ENCODE data around the gene FAM200C. TPM values are rescaled to one million over a fixed set of nuclear protein-coding genes. Genes with fewer than 3 reads are reported as not detected.

FAM200C gene
- total and polyA plus RNA-seq, 2 of the 13 experiments (the other 11 are each of a cell fraction or from before 2014, with no cell fraction given) = 3.2 to 4.7 TPM

DNA sequence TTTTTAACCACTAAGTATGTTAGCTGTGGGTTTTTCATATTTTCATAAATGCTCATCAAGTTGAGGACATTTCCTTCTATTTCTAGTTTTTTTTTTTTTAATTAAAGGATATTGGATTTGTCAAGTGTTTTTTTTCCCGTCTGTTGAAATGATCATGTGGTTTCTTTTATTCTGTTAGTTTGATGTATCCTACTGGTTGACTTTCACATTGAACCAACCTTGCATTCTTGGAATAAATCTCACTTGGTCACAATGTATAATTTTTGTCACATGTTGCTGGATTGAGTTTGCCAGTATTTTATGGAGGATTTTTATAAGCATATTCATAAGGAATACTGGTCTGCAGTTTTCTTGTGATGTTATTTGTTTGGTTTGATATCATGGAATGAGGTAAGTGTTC is 12.4 kb downstream of the FAM200C start:
- no peak for FAIRE-seq
- DNase-seq (ENCODE audit: low spot score) = no peak
- ChIA-PET CTCF (ENCODE audit: low intra/inter-chr PET ratio, low total read pairs) (no interaction called here), POLR2A (no interaction called here)
- no peak for ATAC-seq
- Histone ChIP-seq H3K9me3 (ENCODE audit: low read length) (no peaks in the 10 kb centered on the region; the same call in 1 of the 2 replicates), H3K79me2 (ENCODE audit: insufficient read depth, low read length) (no peaks in the 10 kb centered on the region), H3K27ac (ENCODE audit: extremely low read length, insufficient read depth, low read length) (no peak overlapping the region), H3K4me2 (ENCODE audit: low read depth, low read length) (no peak overlapping the region), H3K4me1 (ENCODE audit: insufficient read depth, low read length) (no peaks in the 10 kb centered on the region), H3K27me3 (ENCODE audit: control insufficient read depth in 1 of 2, insufficient read depth in 2 of 2, low read length in 2 of 2) (no peaks in the 10 kb centered on the region), H3K4me3 (replicated peaks in 1 of 3; ENCODE audit: insufficient read depth in 1 of 3, low read depth in 2 of 3, low read length in 3 of 3) (no peak overlapping the region), H4K20me1 (ENCODE audit: insufficient read depth, low read length) (no peaks in the 10 kb centered on the region), H2AFZ (ENCODE audit: low read length) (no peak overlapping the region), H3K36me3 (replicated peaks in 1 of 2; ENCODE audit: control insufficient read depth in 1 of 2, insufficient read depth in 2 of 2, low read length in 2 of 2) (no peaks in the 10 kb centered on the region), H3K9ac (ENCODE audit: insufficient read depth, low read depth, low read length) (no peak overlapping the region)
- WGBS (ENCODE audit: low lambda C conversion rate) = 0% methylated on average over 1 of the region's 1 CpG
- no TSS peak for BruUV-seq (replicated peaks)
- in situ Hi-C loops (cut with HindIII; ENCODE audit: extremely low pct_ligation_motif_present, low pct_unique_long_range_greater_than_20kb) (no loop called here), intact Hi-C loops (cut with micrococcal nuclease; ENCODE audit: unreplicated experiment) (no loop called here)
- TF ChIP-seq ETV6 (CRISPR knock-in tag; conservative IDR thresholded peaks at IDR 0.05) (no peak), POLR2AphosphoS5 (IDR thresholded peaks at IDR 0.05; ENCODE audit: low read depth, low read length) (no peak), ZNF468 (CRISPR knock-in tag; IDR thresholded peaks at IDR 0.05) (no peak), ZNF550 (CRISPR knock-in tag; IDR thresholded peaks at IDR 0.05; ENCODE audit: borderline replicate concordance) (no peak), ZXDC (CRISPR knock-in tag; IDR thresholded peaks at IDR 0.05) (no peak), SRSF9 (IDR thresholded peaks at IDR 0.05; ENCODE audit: borderline replicate concordance, insufficient read depth, low read depth, low read length, poor library complexity, severe bottlenecking) (no peak), GABPA (IDR thresholded peaks at IDR 0.05; ENCODE audit: low read depth, low read length) (no peak), GABPA (CRISPR knock-in tag; IDR thresholded peaks at IDR 0.05; ENCODE audit: low read depth) (no peak), RXRB (CRISPR knock-in tag; IDR thresholded peaks at IDR 0.05; ENCODE audit: borderline replicate concordance) (no peak), GATAD1 (CRISPR knock-in tag; IDR thresholded peaks at IDR 0.05) (no peak), ZNF574 (CRISPR knock-in tag; IDR thresholded peaks at IDR 0.05) (no peak), AKAP8 (CRISPR knock-in tag; IDR thresholded peaks at IDR 0.05) (no peak), ZNF362 (CRISPR knock-in tag; IDR thresholded peaks at IDR 0.05; ENCODE audit: borderline replicate concordance) (no peak), TBP (CRISPR knock-in tag; IDR thresholded peaks at IDR 0.05) (no peak), POLR2A (IDR thresholded peaks at IDR 0.05; ENCODE audit: insufficient read depth in 1 of 2, low read depth in 2 of 2, low read length in 2 of 2) (no peak)
- TF ChIP-seq, protein P1, sequence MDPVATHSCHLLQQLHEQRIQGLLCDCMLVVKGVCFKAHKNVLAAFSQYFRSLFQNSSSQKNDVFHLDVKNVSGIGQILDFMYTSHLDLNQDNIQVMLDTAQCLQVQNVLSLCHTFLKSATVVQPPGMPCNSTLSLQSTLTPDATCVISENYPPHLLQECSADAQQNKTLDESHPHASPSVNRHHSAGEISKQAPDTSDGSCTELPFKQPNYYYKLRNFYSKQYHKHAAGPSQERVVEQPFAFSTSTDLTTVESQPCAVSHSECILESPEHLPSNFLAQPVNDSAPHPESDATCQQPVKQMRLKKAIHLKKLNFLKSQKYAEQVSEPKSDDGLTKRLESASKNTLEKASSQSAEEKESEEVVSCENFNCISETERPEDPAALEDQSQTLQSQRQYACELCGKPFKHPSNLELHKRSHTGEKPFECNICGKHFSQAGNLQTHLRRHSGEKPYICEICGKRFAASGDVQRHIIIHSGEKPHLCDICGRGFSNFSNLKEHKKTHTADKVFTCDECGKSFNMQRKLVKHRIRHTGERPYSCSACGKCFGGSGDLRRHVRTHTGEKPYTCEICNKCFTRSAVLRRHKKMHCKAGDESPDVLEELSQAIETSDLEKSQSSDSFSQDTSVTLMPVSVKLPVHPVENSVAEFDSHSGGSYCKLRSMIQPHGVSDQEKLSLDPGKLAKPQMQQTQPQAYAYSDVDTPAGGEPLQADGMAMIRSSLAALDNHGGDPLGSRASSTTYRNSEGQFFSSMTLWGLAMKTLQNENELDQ (CRISPR knock-in tag; IDR thresholded peaks at IDR 0.05; ENCODE audit: borderline replicate concordance) = no peak
- TF ChIP-seq, protein P2, sequence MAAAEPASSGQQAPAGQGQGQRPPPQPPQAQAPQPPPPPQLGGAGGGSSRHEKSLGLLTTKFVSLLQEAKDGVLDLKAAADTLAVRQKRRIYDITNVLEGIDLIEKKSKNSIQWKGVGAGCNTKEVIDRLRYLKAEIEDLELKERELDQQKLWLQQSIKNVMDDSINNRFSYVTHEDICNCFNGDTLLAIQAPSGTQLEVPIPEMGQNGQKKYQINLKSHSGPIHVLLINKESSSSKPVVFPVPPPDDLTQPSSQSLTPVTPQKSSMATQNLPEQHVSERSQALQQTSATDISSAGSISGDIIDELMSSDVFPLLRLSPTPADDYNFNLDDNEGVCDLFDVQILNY (CRISPR knock-in tag; conservative IDR thresholded peaks at IDR 0.05) = no peak

Data from HepG2 (cell line).